GM21529 (cell line): ENCODE data around the gene CCDC150.

Experiments
- ATAC-seq: cut with Tn5 transposase; IDR thresholded peaks from one replicate; pipeline ENCODE4 v1.9.1; 2021; ENCODE audit not compliant: unreplicated experiment

Gene CCDC150

DNA sequence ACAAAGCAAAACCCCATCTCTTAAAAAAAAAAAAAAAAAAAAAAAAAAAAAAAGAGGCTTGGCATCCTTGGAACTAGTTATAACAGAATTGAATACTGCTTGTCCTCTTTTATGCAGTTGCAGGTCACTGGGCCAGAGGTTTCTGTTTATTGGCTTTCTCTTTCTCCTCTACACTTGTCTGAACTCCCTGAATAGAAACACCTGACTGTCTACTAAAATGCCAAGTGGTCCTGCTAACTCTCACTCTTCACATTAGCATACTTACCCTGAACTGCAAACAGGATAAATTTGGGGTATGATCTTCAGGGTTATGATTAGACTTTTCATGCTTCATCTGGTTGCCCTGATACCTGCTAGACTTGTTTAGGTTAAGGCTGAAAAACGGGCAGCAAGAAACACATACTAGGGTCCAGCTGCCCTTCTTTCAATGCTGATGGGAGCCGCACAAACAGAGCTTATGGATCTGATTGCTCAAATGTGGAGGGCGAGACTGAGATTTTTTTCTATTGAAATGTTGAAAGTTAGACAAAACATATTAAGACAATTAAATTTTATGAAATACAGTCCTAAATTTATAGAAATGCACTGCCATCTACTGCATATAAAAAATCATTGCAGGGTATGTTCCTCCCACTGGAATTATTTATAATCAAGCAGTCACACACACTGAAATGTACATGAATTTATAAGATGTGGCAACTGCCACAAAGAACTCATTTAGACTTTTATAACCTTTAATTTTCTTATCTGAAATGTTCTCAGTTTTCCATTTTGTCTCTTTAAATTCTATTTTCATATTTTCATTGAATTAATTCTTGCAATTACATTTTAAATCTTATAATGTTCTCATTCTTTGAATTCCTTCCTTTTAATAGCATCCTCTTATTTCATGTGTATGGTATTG, 119.2 kb downstream of the CCDC150 start:
- no peak for ATAC-seq

DNA sequence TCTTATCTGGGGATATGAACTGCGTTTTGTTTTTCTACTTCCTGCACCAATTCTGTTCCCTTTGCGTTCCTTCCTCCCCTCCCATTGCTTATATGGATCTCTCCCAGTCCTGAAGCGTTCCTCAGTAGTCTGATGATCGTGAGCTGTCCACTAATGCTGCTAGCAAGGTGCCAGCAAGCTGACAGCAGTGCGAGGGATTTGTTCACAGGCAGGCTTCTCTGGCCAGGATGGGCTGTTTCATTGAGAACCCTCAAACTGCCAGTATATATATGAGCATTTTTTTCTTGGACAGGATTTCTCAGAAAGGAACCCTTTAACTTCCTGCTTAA, 119.8 kb downstream of the CCDC150 start:
- no peak for ATAC-seq

DNA sequence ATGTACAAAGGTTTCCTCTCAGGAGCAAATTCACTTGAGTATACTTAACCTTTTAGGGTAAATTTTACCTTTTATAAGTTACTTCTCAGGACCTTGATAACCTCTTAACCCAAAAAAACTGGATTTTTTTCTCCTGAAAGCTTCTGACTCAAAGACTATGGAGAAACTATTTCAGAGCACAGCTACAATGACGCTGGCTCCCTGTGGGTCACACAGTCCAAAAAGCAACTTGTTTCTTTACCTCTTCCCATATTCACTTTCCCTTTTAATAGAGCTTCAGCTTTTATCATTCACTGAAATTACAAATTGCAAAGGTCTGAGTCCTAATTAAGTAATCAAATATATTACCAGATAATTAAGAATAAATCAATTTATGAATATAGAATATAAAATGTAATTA, 127.6 kb downstream of the CCDC150 start:
- no peak for ATAC-seq
